ENCODE results near the gene PATJ.
"Not testable (repeated sequence)": the region's sequence is repeated elsewhere in the genome, so short reads cannot be mapped to it uniquely, and the experiment has no call there.

The PATJ gene

GRCh38 chr1:61782771-61783170, 40.5 kb downstream of the PATJ start:
- 94 to 100% methylated on average over 4 of the region's 4 CpGs for WGBS, 2 experiments
- H3K36me3 ChIP-seq (ENCODE audit: control insufficient read depth, insufficient read depth, low read length), result no peaks in the 10 kb centered on the region
- H3K9me3 ChIP-seq (ENCODE audit: control insufficient read depth, low read length), result no peaks in the 10 kb centered on the region
- H3K27ac ChIP-seq (ENCODE audit: insufficient read depth, low read depth, low read length, poor library complexity, severe bottlenecking), result no peak overlapping the region
- H3K4me1 ChIP-seq (ENCODE audit: control insufficient read depth, insufficient read depth, low read length), result no peaks in the 10 kb centered on the region
- H3K27me3 ChIP-seq (ENCODE audit: control insufficient read depth, insufficient read depth, low read length, poor library complexity, severe bottlenecking), result no peaks in the 10 kb centered on the region
- H3K4me3 ChIP-seq (ENCODE audit: insufficient read depth, low read depth, low read length), result no peak overlapping the region

DNA sequence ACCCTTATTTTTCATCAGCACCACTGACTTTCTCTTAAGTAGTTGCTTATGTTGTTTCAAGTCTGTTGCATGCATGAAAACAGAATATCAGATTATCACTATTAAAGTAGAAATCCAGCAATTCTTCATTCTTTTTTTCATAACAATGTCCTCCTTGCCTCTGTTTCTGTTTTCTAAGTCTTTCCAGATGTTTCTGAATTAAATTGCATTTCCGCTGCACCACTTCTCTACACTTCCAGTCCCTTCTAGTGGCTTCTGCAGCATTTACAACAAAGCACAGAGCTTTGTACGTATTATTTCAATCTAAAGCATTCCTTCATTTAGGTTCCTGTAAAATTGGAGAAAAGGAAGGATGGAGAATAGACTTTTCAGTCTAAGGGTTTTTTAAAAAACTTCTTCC, 42.4 kb downstream of the PATJ start:
- H3K9me3 ChIP-seq (ENCODE audit: control insufficient read depth, low read length), result no peaks in the 10 kb centered on the region
- H3K4me3 ChIP-seq (ENCODE audit: insufficient read depth, low read depth, low read length), result no peak overlapping the region
- no peaks in the 10 kb centered on the region for H3K4me1 ChIP-seq (ENCODE audit: control insufficient read depth, insufficient read depth, low read length)
- WGBS, 2 experiments, result 94 to 96% methylated on average over 1 to 2 of the region's 2 CpGs
- H3K27ac ChIP-seq (ENCODE audit: insufficient read depth, low read depth, low read length, poor library complexity, severe bottlenecking), result no peak overlapping the region
- no peaks in the 10 kb centered on the region for H3K27me3 ChIP-seq (ENCODE audit: control insufficient read depth, insufficient read depth, low read length, poor library complexity, severe bottlenecking)
- no peaks in the 10 kb centered on the region for H3K36me3 ChIP-seq (ENCODE audit: control insufficient read depth, insufficient read depth, low read length)

- no peak overlapping the region for H3K27ac ChIP-seq (ENCODE audit: insufficient read depth, low read depth, low read length, poor library complexity, severe bottlenecking)
- WGBS, 2 experiments, result 88% methylated on average over 3 of the region's 3 CpGs
- no peak overlapping the region for H3K4me3 ChIP-seq (ENCODE audit: insufficient read depth, low read depth, low read length)
- no peaks in the 10 kb centered on the region for H3K4me1 ChIP-seq (ENCODE audit: control insufficient read depth, insufficient read depth, low read length)
- no peaks in the 10 kb centered on the region for H3K9me3 ChIP-seq (ENCODE audit: control insufficient read depth, low read length)
- no peaks in the 10 kb centered on the region for H3K27me3 ChIP-seq (ENCODE audit: control insufficient read depth, insufficient read depth, low read length, poor library complexity, severe bottlenecking)
- H3K36me3 ChIP-seq (ENCODE audit: control insufficient read depth, insufficient read depth, low read length), result no peaks in the 10 kb centered on the region
Observed at GRCh38 chr1:61790837-61791236, 48.6 kb downstream of the PATJ start.

DNA sequence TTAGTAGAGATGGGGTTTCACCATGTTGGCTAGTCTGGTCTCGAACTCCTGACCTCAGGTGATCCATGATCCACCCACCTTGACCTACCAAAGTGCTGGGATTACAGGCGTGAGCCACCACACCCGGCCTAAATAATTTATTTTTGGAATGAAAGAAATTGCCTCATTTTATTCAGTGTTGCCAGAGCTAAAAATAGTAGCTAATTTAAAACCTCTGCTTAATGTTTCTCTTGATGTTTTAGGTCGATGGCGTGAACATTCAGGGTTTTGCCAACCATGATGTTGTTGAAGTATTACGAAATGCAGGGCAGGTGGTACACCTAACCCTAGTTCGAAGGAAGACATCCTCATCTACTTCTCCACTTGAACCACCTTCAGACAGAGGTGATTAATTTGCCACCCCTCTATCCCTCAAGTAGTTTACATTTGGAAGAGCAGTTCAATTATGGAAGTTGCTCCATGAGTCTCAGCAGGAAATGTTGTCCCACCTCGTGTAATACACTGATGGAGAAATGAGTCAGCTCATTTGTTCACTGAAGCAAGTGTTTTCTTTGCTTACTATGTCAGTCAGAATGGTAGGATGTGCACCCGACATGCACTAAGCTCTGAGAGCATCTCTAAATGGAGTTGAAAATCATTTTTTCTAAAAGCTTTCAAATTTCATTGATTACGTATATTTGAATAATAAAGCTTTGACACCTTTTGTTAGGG, 54.9 kb downstream of the PATJ start:
- 96 to 97% methylated on average over 9 to 10 of the region's 10 CpGs for WGBS, 2 experiments
- H3K4me3 ChIP-seq (ENCODE audit: insufficient read depth, low read depth, low read length), result no peak overlapping the region
- no peaks in the 10 kb centered on the region for H3K36me3 ChIP-seq (ENCODE audit: control insufficient read depth, insufficient read depth, low read length)
- H3K9me3 ChIP-seq (ENCODE audit: control insufficient read depth, low read length), result no peaks in the 10 kb centered on the region
- H3K27ac ChIP-seq (ENCODE audit: insufficient read depth, low read depth, low read length, poor library complexity, severe bottlenecking), result no peak overlapping the region
- H3K4me1 ChIP-seq (ENCODE audit: control insufficient read depth, insufficient read depth, low read length), result no peaks in the 10 kb centered on the region
- H3K27me3 ChIP-seq (ENCODE audit: control insufficient read depth, insufficient read depth, low read length, poor library complexity, severe bottlenecking), result no peaks in the 10 kb centered on the region

DNA sequence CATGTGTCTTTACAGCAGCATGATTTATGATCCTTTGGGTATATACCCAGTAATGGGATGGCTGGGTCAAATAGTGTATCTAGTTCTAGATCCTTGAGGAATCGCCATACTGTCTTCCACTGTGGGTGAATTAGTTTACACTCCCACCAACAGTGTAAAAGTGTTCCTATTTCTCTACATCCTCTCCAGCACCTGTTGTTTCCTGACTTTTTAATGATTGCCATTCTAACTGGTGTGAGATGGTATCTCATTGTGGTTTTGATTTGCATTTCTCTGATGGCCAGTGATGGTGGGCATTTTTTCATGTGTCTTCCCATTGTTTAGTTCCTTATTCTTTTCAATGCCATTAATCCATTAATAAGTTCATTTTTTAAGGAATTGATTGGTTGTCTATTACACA, 58.8 kb downstream of the PATJ start:
- not testable (repeated sequence) for H3K27me3 ChIP-seq (ENCODE audit: control insufficient read depth, insufficient read depth, low read length, poor library complexity, severe bottlenecking); H3K4me3 ChIP-seq (ENCODE audit: insufficient read depth, low read depth, low read length); H3K9me3 ChIP-seq (ENCODE audit: control insufficient read depth, low read length); H3K36me3 ChIP-seq (ENCODE audit: control insufficient read depth, insufficient read depth, low read length); H3K4me1 ChIP-seq (ENCODE audit: control insufficient read depth, insufficient read depth, low read length); H3K27ac ChIP-seq (ENCODE audit: insufficient read depth, low read depth, low read length, poor library complexity, severe bottlenecking)
- WGBS, 2 experiments, result 93 to 100% methylated on average over 1 of the region's 1 CpG

GRCh38 chr1:61807606-61808140, 65.4 kb downstream of the PATJ start:
- H3K27me3 ChIP-seq (ENCODE audit: control insufficient read depth, insufficient read depth, low read length, poor library complexity, severe bottlenecking), result no peaks in the 10 kb centered on the region
- H3K27ac ChIP-seq (ENCODE audit: insufficient read depth, low read depth, low read length, poor library complexity, severe bottlenecking), result no peak overlapping the region
- no peaks in the 10 kb centered on the region for H3K36me3 ChIP-seq (ENCODE audit: control insufficient read depth, insufficient read depth, low read length)
- no peaks in the 10 kb centered on the region for H3K9me3 ChIP-seq (ENCODE audit: control insufficient read depth, low read length)
- 89 to 94% methylated on average over 3 to 4 of the region's 4 CpGs for WGBS, 2 experiments
- no peaks in the 10 kb centered on the region for H3K4me1 ChIP-seq (ENCODE audit: control insufficient read depth, insufficient read depth, low read length)
- no peak overlapping the region for H3K4me3 ChIP-seq (ENCODE audit: insufficient read depth, low read depth, low read length)

DNA sequence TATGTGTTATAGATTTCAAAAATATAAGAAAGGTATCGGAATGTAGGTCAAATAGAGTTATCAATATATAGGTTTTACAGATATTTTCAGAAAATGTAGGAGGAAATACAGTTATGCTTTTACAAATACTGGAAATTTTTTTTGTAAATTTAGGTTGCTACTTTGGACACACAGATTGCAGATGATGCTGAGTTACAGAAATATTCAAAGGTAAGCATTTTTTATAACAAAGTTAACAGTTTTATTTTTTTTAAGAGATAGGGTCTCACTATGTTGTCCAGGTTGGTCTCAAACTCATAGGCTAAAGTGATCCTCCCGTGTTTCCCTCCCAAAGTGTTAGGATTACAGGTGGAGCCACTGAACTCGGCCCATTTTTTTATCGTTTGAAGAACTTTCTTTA, 66.0 kb downstream of the PATJ start:
- no peaks in the 10 kb centered on the region for H3K36me3 ChIP-seq (ENCODE audit: control insufficient read depth, insufficient read depth, low read length)
- H3K27ac ChIP-seq (ENCODE audit: insufficient read depth, low read depth, low read length, poor library complexity, severe bottlenecking), result no peak overlapping the region
- no peaks in the 10 kb centered on the region for H3K27me3 ChIP-seq (ENCODE audit: control insufficient read depth, insufficient read depth, low read length, poor library complexity, severe bottlenecking)
- H3K9me3 ChIP-seq (ENCODE audit: control insufficient read depth, low read length), result no peaks in the 10 kb centered on the region
- WGBS, 2 experiments, result 90 to 96% methylated on average over 3 to 4 of the region's 4 CpGs
- no peaks in the 10 kb centered on the region for H3K4me1 ChIP-seq (ENCODE audit: control insufficient read depth, insufficient read depth, low read length)
- no peak overlapping the region for H3K4me3 ChIP-seq (ENCODE audit: insufficient read depth, low read depth, low read length)

DNA sequence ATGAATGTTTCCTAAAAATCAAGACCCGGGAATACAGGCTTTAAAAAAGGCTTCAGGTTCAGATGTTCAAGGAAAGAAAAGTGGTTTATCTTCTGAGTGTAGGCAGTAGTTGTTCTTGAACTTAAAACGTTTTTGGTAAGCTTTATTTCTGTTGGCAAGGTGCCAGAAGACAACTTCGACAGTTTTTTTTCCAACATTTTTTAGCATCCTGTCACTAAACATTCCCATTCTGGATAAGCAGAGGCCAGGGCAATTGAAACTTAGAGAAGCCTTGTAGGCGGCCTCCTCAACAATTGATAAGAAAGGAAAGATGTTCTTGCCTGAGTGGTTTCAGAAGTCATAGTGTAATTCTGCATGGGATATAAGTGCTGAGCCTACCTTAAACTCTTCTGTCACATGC, 66.7 kb downstream of the PATJ start:
- Histone ChIP-seq H3K27me3 (ENCODE audit: control insufficient read depth, insufficient read depth, low read length, poor library complexity, severe bottlenecking) (no peaks in the 10 kb centered on the region), H3K9me3 (ENCODE audit: control insufficient read depth, low read length) (no peaks in the 10 kb centered on the region), H3K36me3 (ENCODE audit: control insufficient read depth, insufficient read depth, low read length) (no peaks in the 10 kb centered on the region), H3K4me1 (ENCODE audit: control insufficient read depth, insufficient read depth, low read length) (no peaks in the 10 kb centered on the region), H3K27ac (ENCODE audit: insufficient read depth, low read depth, low read length, poor library complexity, severe bottlenecking) (no peak overlapping the region), H3K4me3 (ENCODE audit: insufficient read depth, low read depth, low read length) (no peak overlapping the region)
- WGBS, 2 experiments, result 91 to 92% methylated on average over 4 of the region's 4 CpGs

DNA sequence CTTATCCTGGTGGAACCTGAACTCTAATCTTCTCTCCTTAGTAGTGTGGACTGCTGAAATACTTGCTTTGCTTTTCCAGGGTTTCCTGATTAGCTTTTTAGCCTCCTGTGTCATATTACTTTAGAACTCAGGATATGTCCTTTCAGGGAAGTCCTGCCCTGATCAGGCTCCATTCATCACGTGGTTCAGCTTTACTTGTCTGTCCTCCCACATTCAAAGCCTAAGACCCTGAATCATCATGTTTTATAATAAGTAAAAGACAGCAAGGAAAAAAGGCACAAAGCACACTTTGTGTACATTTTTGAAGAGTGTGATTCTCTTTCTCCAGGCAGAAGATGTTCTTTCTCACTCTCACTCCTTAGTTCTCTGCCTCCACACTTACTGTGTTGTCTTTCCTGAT, 70.6 kb downstream of the PATJ start:
- Histone ChIP-seq H3K9me3 (ENCODE audit: control insufficient read depth, low read length) (no peaks in the 10 kb centered on the region), H3K27ac (ENCODE audit: insufficient read depth, low read depth, low read length, poor library complexity, severe bottlenecking) (no peak overlapping the region), H3K4me1 (ENCODE audit: control insufficient read depth, insufficient read depth, low read length) (no peaks in the 10 kb centered on the region), H3K4me3 (ENCODE audit: insufficient read depth, low read depth, low read length) (no peak overlapping the region), H3K27me3 (ENCODE audit: control insufficient read depth, insufficient read depth, low read length, poor library complexity, severe bottlenecking) (no peaks in the 10 kb centered on the region), H3K36me3 (ENCODE audit: control insufficient read depth, insufficient read depth, low read length) (no peaks in the 10 kb centered on the region)
- 54 to 100% methylated on average over 1 of the region's 1 CpG for WGBS, 2 experiments

- H3K36me3 ChIP-seq (ENCODE audit: control insufficient read depth, insufficient read depth, low read length), result no peaks in the 10 kb centered on the region
- no peak overlapping the region for H3K27ac ChIP-seq (ENCODE audit: insufficient read depth, low read depth, low read length, poor library complexity, severe bottlenecking)
- H3K27me3 ChIP-seq (ENCODE audit: control insufficient read depth, insufficient read depth, low read length, poor library complexity, severe bottlenecking), result no peaks in the 10 kb centered on the region
- H3K9me3 ChIP-seq (ENCODE audit: control insufficient read depth, low read length), result no peaks in the 10 kb centered on the region
- H3K4me1 ChIP-seq (ENCODE audit: control insufficient read depth, insufficient read depth, low read length), result no peaks in the 10 kb centered on the region
- no peak overlapping the region for H3K4me3 ChIP-seq (ENCODE audit: insufficient read depth, low read depth, low read length)
- 100% methylated on average over 2 of the region's 3 CpGs for WGBS, 2 experiments
Observed at GRCh38 chr1:61816191-61816590, 73.9 kb downstream of the PATJ start.

Measured in ectodermal cell (in vitro differentiated cells).